Stimulated activated CD4-positive, alpha-beta T cell treated with anti-CD3 and anti-CD28 coated beads, Interleukin-2, amount 100 ng/mL, for 24 hours (primary cell): ENCODE results near the gene CXCR1.
"Not testable (repeated sequence)": the region's sequence is repeated elsewhere in the genome, so short reads cannot be mapped to it uniquely, and the experiment has no call there.

Experiments used
- DNase-seq, 2 donors: peaks; one replicate each; pipeline ENCODE4 v3.0.0-alpha.2; 2020

The CXCR1 gene

GRCh38 chr2:218155953-218156479 is 10.7 kb downstream of the CXCR1 start:
- DNase-seq: no peak

- DNase-seq: no peak
Measured at GRCh38 chr2:218152777-218153176, 14.0 kb downstream of the CXCR1 start.

- no peak for DNase-seq
Measured at GRCh38 chr2:218152172-218152571, 14.6 kb downstream of the CXCR1 start.

- no peak for DNase-seq
Measured at GRCh38 chr2:218149848-218150440, 16.8 kb downstream of the CXCR1 start.

GRCh38 chr2:218149098-218149497 is 17.7 kb downstream of the CXCR1 start:
- no peak for DNase-seq

- DNase-seq: no peak
Measured at GRCh38 chr2:218146056-218146455, 20.7 kb downstream of the CXCR1 start.

- DNase-seq: no peak
Measured at GRCh38 chr2:218145124-218145523, 21.6 kb downstream of the CXCR1 start.

- DNase-seq: no peak
Measured at GRCh38 chr2:218138047-218138446, 28.7 kb downstream of the CXCR1 start.

- DNase-seq: no peak
Measured at GRCh38 chr2:218137514-218137913, 29.2 kb downstream of the CXCR1 start.

GRCh38 chr2:218130822-218131221 is 35.9 kb downstream of the CXCR1 start:
- DNase-seq: no peak

GRCh38 chr2:218130377-218130776 is 36.4 kb downstream of the CXCR1 start:
- DNase-seq: no peak

- no peak for DNase-seq
Measured at GRCh38 chr2:218129458-218130135, 37.2 kb downstream of the CXCR1 start.

- no peak for DNase-seq
Measured at GRCh38 chr2:218128781-218129457, 37.8 kb downstream of the CXCR1 start.

- no peak for DNase-seq
Measured at GRCh38 chr2:218127929-218128455, 38.8 kb downstream of the CXCR1 start.

- no peak for DNase-seq
Measured at GRCh38 chr2:218125626-218126080, 41.1 kb downstream of the CXCR1 start, which contains the start of gene CXCR2. TSS of gene CXCR2 (plus strand) at chr2:218126028. CDS start at chr2:218134802, 8,774 bp downstream.

GRCh38 chr2:218125095-218125494 is 41.7 kb downstream of the CXCR1 start:
- no peak for DNase-seq

GRCh38 chr2:218123986-218124385 is 42.8 kb downstream of the CXCR1 start:
- DNase-seq: no peak

- not testable (repeated sequence) for DNase-seq
Measured at GRCh38 chr2:218122286-218122685, 44.5 kb downstream of the CXCR1 start.

GRCh38 chr2:218121789-218122188 is 45.0 kb downstream of the CXCR1 start:
- not testable (repeated sequence) for DNase-seq
